HFF-Myc (cell line): ENCODE data around the gene LRRN1.

Experiments used
- DNase-seq: peaks from one replicate; pipeline ENCODE4 v3.0.0-alpha.2; 2011; ENCODE audit warnings: low read depth; ENCODE audit errors: extremely low read depth
- H3K4me3 ChIP-seq: replicated peaks from 2 replicates; pipeline ENCODE4 v1.5.1; 2011; ENCODE audit warnings: low read depth, mild to moderate bottlenecking, control low read depth, low read length
- TF ChIP-seq, protein P1 (sequence below): IDR thresholded peaks from 2 replicates; pipeline ENCODE4 v1.5.1; 2012; ENCODE audit warnings: mild to moderate bottlenecking, low read depth, low read length, control low read depth; ENCODE audit errors: missing control alignments

The LRRN1 gene

DNA sequence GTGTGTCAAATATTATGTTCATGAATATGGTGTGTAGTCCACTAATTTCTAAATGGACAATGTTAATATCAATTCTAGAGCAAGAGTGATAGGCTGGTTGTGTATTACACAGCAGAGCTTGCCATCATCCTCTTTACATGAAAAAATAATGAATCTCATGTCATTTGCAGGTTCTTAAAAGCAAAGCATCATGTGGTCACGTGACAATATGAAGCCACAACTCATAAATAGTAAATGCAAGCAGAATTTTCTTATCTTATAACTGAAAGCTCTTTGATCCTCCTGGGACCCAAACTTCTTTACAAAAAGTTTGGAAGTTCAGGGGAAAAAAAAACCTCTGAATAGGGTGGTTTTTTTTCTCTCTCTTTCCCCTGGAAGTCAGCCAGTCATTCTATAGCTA lies 26.9 kb upstream of the LRRN1 start:
- TF ChIP-seq, protein P1, sequence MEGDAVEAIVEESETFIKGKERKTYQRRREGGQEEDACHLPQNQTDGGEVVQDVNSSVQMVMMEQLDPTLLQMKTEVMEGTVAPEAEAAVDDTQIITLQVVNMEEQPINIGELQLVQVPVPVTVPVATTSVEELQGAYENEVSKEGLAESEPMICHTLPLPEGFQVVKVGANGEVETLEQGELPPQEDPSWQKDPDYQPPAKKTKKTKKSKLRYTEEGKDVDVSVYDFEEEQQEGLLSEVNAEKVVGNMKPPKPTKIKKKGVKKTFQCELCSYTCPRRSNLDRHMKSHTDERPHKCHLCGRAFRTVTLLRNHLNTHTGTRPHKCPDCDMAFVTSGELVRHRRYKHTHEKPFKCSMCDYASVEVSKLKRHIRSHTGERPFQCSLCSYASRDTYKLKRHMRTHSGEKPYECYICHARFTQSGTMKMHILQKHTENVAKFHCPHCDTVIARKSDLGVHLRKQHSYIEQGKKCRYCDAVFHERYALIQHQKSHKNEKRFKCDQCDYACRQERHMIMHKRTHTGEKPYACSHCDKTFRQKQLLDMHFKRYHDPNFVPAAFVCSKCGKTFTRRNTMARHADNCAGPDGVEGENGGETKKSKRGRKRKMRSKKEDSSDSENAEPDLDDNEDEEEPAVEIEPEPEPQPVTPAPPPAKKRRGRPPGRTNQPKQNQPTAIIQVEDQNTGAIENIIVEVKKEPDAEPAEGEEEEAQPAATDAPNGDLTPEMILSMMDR, result no peak
- H3K4me3 ChIP-seq, result no peak overlapping the region

DNA sequence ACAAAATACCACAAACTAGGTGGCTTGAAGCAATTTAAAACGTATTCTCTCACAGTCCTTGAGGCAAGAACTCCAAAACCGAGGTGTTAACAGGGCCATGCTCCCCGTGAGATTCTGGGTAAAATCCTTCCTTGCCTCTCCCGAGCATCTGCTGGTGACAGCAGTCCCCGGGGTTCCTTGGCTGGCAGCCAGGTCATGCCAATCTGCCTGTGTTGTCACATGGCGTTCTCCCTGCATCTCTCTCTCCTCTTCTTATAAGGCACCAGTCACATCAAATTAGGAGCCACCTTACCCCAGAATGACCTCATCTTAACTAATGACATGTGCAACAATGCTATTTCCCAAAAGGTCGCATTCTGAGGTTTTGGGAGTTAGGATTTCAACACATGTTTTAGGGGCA lies 26.3 kb upstream of the LRRN1 start:
- H3K4me3 ChIP-seq, result no peak overlapping the region
- TF ChIP-seq, protein P1, result no peak
- DNase-seq, result no peak

More for the DNA sequence above, 26.9 kb upstream of the LRRN1 start:
- no peak for DNase-seq

DNA sequence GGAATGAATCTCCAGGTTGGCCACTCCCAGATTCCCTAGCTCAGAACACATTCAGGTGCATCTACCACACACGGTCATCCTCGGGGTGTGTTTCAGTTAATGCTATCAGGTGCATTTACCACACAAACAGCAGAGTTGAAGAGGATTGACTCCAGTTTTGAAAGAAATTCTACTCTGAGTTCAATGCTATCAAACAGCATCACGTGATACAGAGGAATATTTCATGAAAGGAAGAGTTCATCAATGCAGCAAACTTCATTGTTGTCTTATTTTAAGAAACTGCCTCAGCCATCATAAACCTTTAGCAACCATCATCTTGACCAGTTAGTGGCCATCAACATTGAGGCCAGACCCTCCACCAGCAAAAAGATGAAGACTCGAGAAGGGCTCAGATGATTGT lies 22.6 kb upstream of the LRRN1 start:
- DNase-seq, result no peak
- TF ChIP-seq, protein P1, result no peak
- H3K4me3 ChIP-seq, result no peak overlapping the region

DNA sequence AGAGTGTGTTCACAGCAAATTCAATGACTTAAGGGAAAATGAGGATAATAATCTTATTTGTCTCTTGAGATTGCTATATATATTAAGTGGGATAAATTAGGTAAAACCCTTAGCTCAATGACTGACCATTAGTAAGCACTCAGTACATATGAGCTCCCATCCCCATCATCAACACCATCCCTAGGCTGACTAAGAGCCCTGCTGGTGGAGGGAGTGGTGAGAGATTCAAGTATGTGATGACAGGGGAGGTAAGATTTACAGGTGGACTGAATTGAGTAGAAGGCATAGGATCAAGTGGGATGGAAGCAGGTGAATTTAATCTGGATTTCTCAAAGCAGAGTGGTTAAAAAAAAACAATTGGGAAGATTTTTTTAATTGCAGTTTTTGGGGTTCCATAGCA lies 21.0 kb upstream of the LRRN1 start:
- no peak for DNase-seq
- no peak overlapping the region for H3K4me3 ChIP-seq
- TF ChIP-seq, protein P1, result no peak

DNA sequence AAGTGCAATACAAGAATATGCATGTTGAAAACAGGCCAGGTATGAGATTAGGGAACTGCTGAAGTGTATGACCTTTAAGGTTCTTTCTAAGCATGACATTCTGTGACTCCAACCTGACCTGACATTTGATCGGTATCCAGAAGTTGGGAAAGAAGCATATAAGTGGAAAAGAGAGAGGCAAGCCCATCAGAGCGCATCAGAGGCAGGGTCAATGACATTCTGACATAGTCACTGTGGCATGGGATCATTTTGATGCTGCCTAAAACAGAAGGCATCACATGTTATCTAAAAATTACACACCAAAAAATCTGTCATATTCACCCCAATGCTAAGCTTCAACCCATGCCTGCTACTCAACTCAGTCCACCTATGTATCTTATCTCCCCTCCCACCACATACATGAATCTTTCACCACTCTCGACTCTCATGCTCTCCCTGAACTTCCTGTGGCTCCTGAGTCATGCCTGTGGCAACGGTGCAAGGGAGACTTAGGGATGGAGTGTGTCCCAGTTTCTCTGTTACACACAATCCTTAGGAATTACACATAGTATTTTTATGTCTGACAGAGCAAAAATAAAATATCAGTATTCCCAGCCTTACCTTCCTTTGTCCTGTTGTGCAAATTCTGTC lies 20.5 kb upstream of the LRRN1 start:
- TF ChIP-seq, protein P1, result no peak
- no peak overlapping the region for H3K4me3 ChIP-seq
- DNase-seq, result no peak

DNA sequence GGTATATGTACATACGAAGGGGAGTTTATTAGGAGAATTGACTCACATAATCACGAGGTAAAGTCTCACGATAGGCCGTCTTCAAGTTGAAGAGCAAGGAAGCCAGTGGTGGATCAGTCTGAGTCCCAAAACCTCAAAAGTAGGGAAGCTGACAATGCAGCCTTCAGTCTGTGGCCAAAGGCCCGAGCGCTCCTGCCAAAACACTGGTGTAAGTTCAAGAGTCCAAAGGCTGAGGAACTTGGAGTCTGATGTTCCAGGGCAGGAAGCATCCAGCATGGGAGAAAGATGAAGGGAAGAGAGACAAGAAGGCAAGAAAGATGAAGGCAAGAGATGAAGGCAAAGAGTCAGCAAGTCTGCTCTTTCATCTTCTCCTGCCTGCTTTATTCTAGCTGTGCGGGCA lies 16.8 kb upstream of the LRRN1 start:
- TF ChIP-seq, protein P1, result no peak

DNA sequence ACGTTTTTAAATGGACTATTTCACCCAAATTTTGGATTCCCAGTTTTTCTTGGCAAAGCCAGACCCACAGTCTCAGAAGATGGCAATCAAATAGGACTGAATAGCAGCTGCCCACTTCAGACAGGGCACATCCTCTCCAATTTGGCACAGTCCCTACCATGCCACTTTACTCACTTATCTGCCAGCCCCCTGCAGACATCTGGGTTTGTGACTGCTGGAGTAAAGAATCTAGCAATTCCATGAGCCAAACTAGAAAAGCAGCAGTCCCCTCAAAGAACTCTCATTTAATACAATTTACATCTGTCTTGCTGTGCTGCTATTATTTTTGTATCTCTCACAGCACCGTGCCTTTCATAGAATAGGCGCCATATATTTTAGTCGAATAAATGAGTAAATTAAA lies 16.0 kb upstream of the LRRN1 start:
- no peak for DNase-seq
- TF ChIP-seq, protein P1, result no peak
- no peak overlapping the region for H3K4me3 ChIP-seq

More for the DNA sequence above, 16.8 kb upstream of the LRRN1 start:
- DNase-seq, result no peak
- no peak overlapping the region for H3K4me3 ChIP-seq
